ENCODE measurements around the gene RUFY2.

DNA sequence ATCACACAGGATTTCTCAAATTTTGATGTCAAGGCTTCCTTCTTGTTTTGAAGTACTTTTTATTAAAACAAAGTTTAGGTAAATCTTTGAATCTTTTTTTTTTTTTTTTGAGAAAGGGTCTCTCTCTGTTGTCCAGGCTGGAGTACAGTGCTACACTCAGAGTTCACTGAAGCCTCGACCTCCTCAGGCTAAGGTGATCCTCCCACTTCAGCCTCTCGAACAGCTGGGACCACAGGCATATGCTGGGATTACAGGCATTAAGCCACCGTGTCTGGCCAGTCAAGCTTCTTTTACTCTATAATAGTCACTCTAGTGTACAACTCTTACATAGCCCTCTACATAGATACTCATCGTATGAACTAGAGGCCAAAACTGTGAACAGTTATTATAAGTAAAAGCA, 3.4 kb downstream of the RUFY2 start:
- no peak for TF ChIP-seq POLR2A (IDR thresholded peaks at IDR 0.05; ENCODE audit: low read length)
- TF ChIP-seq GATA1 (IDR thresholded peaks at IDR 0.05; ENCODE audit: low read depth, low read length), result no peak

All from erythroblast (primary cell).